Kidney glomerular epithelial cell (primary cell): ENCODE data around the gene PRKCH.
"Not testable (repeated sequence)": the region's sequence is repeated elsewhere in the genome, so short reads cannot be mapped to it uniquely, and the experiment has no call there.

Experiments
- DNase-seq: peaks from one replicate; lab custom pipeline; 2025; lab: John Stamatoyannopoulos, UW

The PRKCH gene

DNA sequence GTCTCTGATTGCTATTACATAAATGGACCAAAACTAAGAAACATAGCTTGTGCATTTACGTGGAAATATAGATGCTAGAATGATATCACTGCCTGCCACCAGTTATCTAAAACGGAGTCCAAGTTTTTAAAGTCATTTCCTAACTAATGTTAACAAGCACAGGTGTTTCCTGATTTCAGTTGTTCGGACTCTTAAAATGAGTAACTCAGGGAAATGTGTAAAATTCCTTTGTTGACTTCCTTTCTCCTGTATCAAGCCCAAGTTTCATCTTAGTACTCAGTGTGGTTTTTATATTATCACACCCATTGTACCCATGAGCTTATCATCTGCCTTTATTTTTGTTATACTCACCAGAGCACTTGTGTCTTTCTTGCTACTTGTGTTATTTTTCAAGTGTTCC, 13.2 kb upstream of the PRKCH start:
- DNase-seq, result no peak

- DNase-seq, result not testable (repeated sequence)
Measured at GRCh38 chr14:61308701-61309100, 12.7 kb upstream of the PRKCH start.

GRCh38 chr14:61315313-61315712, 6.1 kb upstream of the PRKCH start:
- no peak for DNase-seq

DNA sequence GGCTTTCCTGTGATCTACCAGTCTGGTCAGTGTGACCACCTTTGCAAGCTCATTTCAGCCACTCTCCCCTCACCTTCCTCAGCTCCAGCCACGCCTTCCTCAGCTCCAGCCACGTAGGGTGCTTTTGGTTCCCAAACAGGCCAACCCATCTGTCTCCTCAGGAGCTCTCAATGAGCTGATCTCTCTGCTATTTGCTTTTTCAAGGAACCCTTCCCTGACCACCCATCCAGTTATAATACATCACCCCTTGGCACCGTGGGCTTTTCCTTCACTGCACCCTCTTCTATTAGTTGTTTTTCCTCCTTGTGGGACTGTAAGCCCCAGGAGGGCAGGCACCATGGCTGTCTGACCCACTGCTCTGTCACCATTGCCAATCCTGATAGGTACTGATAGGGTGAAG, 2.3 kb upstream of the PRKCH start:
- no peak for DNase-seq

- DNase-seq, result no peak
Measured at GRCh38 chr14:61319706-61320105, 1.7 kb upstream of the PRKCH start.

GRCh38 chr14:61320170-61320569, 1.2 kb upstream of the PRKCH start:
- not testable (repeated sequence) for DNase-seq

- DNase-seq, result no peak
Measured at GRCh38 chr14:61320806-61321384, 484 bp upstream of the PRKCH start.

GRCh38 chr14:61322011-61322798, 826 bp downstream of the PRKCH start:
- no peak for DNase-seq

- DNase-seq, result no peak
Measured at GRCh38 chr14:61322799-61323290, 1.5 kb downstream of the PRKCH start.

GRCh38 chr14:61323970-61324369, 2.6 kb downstream of the PRKCH start:
- no peak for DNase-seq

GRCh38 chr14:61325166-61325565, 3.8 kb downstream of the PRKCH start:
- no peak for DNase-seq

- no peak for DNase-seq
Measured at GRCh38 chr14:61326146-61326545, 4.8 kb downstream of the PRKCH start.

GRCh38 chr14:61326847-61327246, 5.5 kb downstream of the PRKCH start:
- DNase-seq, result no peak

DNA sequence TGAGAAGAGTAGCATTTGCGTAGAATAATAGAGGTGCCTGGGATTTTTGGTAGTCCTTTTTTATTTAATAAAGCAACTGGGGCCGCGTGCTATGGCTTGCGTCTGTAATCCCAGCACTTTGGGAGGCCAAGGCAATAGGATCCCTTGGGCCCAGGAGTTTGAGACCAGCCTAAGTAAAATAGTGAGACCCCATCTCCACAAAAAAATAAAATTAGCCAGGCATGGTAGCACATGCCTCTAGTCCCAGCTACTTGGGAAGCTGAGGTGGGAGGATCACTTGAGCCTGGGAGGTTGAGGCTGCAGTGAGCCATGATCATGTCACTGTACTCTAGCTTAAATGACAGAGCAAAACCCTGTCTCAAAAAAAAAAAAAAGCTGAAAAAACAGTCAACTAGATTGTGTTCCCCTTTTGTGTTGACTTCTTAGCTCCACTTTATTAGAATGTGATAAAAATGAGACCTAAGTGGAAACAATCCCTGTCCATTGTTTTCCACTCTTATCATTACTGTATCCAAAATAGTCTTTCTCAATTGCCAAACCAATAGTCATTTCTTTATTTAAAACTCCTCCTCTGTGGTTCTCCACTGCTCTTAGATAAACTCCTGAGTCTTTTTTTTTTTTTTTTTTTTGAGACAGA, 7.4 kb downstream of the PRKCH start:
- DNase-seq, result no peak

DNA sequence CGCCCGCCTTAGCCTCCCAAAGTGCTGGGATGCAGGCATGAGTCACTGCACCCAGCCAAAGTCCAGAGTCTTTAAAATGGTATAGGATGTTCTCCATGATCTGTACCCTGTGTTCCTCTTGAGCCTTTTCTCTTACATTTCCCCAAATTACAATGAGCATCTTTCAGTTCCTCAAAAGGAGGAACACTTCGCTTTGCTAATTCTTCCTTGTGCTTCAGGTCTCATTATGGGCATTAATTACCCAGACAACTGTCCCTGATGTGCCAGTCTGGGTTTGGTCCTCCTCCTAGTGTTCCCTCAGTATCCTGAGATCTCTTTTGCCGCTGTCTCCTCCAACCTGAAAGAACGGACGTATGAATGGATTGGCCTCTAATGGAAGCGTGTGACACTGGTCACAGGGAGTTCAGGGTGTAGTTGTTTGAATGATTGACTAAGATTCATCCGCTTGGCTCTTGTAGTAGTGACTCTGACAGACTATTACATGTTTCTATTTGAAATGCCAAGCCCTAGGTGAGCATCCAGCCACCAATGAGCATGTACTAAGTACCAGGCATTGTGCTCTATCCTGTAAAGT, 8.2 kb downstream of the PRKCH start:
- DNase-seq, result no peak

- DNase-seq, result no peak
Measured at GRCh38 chr14:61330511-61330910, 9.1 kb downstream of the PRKCH start.

- DNase-seq, result no peak
Measured at GRCh38 chr14:61331992-61332657, 10.7 kb downstream of the PRKCH start.

DNA sequence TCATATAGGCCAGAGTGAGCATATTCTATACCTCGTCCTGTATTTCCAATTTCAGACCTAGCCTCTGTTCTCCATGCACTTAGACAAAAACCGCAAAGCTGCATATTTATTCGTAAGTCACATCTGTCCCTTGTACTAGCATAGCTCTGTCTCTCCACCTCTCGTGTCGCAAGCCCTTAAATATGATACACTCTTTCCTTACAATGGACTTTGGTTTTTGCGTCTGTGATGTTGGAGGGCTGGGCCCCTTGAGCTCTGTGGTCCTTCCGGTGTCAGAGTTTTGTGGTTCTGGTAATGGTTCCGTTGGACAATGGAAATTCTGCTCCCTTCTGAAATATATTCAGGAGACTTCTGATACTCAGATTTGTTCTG, 11.3 kb downstream of the PRKCH start:
- no peak for DNase-seq

DNA sequence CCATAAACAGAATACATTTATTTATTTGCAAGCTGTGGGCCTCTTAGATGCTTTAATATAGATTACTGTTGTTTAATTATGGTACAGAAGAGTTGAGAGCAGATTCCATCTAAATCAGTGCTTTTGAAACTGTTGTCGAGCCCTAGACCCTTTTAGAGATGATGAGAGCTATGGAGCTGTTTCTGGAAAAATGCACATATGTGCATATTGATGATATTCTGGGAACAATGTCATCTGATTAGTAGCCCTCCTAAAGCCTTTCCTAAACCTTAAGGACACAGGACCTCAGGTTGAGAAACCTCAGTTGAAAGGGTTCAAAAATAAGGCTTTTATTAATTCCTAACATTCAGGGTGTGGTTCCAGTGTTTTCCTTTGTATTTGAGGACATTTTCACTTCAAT, 11.7 kb downstream of the PRKCH start:
- DNase-seq, result no peak

DNA sequence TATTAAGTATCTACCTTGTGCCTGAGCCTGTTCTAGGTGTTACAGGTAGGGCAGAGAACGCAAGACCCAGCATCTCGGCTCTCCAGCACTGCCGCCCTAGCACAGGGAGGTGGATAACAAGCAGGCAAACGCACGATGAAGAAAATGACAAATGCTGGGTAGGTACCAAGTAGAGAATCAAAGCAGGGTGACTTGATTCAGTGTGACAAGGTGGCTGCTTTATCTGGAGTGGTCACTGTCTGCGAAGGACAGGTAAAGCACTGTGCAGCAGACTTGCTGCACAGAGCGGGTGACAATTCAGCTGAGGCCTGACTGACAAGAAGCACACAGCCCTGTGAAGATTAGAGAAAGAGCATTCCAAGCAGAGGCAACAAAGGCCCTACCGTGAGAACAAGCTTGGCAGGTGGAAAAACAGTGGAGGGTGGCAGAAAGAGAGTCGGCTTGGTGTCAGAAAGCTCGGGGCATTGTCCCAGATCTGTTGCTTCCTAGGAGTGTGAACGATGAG, 12.9 kb downstream of the PRKCH start:
- no peak for DNase-seq

DNA sequence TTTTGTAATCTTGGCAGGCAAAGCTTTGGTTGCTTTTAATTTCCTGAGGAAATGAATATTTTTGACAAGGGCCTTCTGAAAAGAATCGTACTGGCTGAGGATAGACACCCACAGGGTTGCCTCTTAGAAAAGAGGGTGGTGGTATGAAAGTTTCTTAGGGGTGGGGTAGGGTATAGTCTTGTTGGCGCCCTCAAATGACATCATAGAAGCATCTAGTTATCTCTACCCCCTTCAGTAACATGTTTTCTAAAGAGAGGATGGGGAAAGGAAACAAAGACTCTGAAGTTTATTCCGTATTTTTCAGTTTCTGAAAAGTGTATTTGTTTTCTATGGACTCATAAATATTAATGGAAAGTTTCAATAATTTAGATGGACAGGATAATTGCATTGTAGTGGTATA, 13.7 kb downstream of the PRKCH start:
- DNase-seq, result no peak

DNA sequence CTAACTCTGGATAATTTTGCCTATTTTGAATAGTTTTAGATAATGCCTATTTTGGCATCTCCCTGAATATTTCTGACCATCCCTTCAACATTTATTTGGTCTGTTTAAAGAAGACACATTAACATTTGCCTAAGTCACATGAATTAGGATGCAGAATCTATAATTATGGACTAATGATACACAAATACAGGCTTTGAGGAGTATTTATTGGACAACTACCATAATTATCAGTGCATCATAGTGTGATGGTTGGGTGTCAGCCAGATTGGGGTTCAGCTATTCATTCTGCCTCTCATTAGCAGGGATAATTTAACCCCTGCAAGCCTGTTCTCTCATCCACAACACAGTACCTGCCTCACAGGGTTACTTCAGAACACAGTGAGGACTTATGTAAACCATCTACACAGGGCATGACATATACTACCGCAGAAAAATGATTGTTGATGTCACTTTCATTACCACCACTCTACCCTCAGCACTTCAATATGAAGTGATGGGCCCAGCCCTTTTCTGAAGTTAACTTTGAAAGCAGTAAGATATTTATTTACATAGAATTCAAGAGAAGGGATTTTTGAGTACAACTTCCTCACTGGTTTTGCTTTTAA, 14.4 kb downstream of the PRKCH start:
- DNase-seq, result no peak
